Ovary (tissue), 9 donors: ENCODE data around the gene GRID1. TPM values are rescaled to one million over a fixed set of nuclear protein-coding genes. Genes with fewer than 3 reads are reported as not detected.
A peak's percentile ranks its signal among the peaks of the same experiment; 100 is the strongest.

ENCODE experiments used
- DNase-seq, 5 donors: peaks; one replicate each; pipeline ENCODE4 v3.0.0-alpha.2; 2019 to 2020
- H3K27ac ChIP-seq, 2 donors: fragments of 200-600 bp; one replicate each; pipeline versions ENCODE4 v1.5.1 to v1.8.0; 2019 to 2022
- H3K27me3 ChIP-seq: fragments of 200-600 bp; one replicate; pipeline ENCODE4 v1.8.0; 2022
- H3K36me3 ChIP-seq: fragments of 200-600 bp; sonication (generic); one replicate; pipeline ENCODE4 v1.5.1; 2019
- H3K4me1 ChIP-seq: one replicate; pipeline ENCODE4 v1.8.1; 2013; ENCODE audit warnings: mild to moderate bottlenecking, moderate library complexity; ENCODE audit not compliant: insufficient read depth
- H3K4me3 ChIP-seq: fragments of 200-600 bp; sonication (generic); one replicate; pipeline ENCODE4 v1.5.1; 2017
- H3K9me3 ChIP-seq, 2 donors: fragments of 200-600 bp in 1 of 2; sonication (generic) in 1 of 2; one replicate each; pipeline versions ENCODE4 v1.5.1 to v1.8.1; 2013 to 2019; ENCODE audit warnings: mild to moderate bottlenecking in 1 of 2, moderate library complexity in 1 of 2
- EP300 ChIP-seq: sonication (generic); formaldehyde crosslinking; IDR thresholded peaks from one replicate; pipeline ENCODE4 v1.6.1; 2017; ENCODE audit warnings: antibody characterized with exemption
- POLR2A ChIP-seq: fragments of 450-650 bp; IDR thresholded peaks from one replicate; pipeline ENCODE4 v1.6.1; 2017; ENCODE audit warnings: antibody characterized with exemption, mild to moderate bottlenecking, moderate library complexity
- WGBS, 3 donors: extraction: QIAGEN DNeasy Blood & Tissue Kit in 1 of 3; methylation state at CpG; one replicate each; pipeline versions ENCODE4 v1.1.5 to v1.1.7; 2013 to 2017; 5-methylcytosine and 5-hydroxymethylcytosine counted together
- intact Hi-C, 4 donors: fragments of 100-400 bp; cut with DNase I; formaldehyde crosslinking; loops; one replicate each; pipeline versions ENCODE4 v1.11.0 to v1.15.1; 2022 to 2023
- polyA plus RNA-seq, 2 donors: library from polyadenylated mRNA; stranded (reverse); fragments of 200-250 nt in 1 of 2; fragments of 350-450 nt in 1 of 2; fragmentation: Illumina TruSeq in 1 of 2; extraction: RNeasy Lipid Tissue Mini Kit (QIAGEN cat#74804) in 1 of 2; gene quantifications; one replicate each; pipeline ENCODE4 v1.2.3, GENCODE V29; 2013 to 2014
- total RNA-seq, 7 donors: library from RNA; depleted of rRNA in 2 of 7; stranded (reverse); fragments of >200 nt in 2 of 7; fragmentation: NEBNext Ultra II Directional in 3 of 7; extraction: Animal tissue kit (Norgen Biotek cat#: 25700) in 3 of 7; gene quantifications; one replicate each; pipeline versions ENCODE4 v1.1.0 to v1.2.4, GENCODE V29; 2016 to 2023
- TF ChIP-seq, protein P1 (sequence below), 3 donors: fragments of 450-650 bp in 2 of 3; fragments of 200-600 bp in 1 of 3; IDR thresholded peaks; one replicate each; pipeline versions ENCODE4 v1.5.1 to v1.8.0; 2016 to 2022; ENCODE audit warnings: antibody characterized with exemption in 3 of 3, mild to moderate bottlenecking in 1 of 3
- donor health status: DM: no; HTN: no; CAD: no; lungs with moderate emphysema.
- donor health status: DM: no; HTN: no; CAD: no.
- donor health status: Bipolar disorder and iron deficiency.
- donor health status: DM: yes; HTN: yes; CAD: no.
- donor health status: DM: no; HTN: no; CAD: no.
- donor health status: DM: yes; HTN: yes; CAD: no.

The GRID1 gene
- total and polyA plus RNA-seq, 9 donors = 0.57 to 6.2 (median 1.8) TPM

DNA sequence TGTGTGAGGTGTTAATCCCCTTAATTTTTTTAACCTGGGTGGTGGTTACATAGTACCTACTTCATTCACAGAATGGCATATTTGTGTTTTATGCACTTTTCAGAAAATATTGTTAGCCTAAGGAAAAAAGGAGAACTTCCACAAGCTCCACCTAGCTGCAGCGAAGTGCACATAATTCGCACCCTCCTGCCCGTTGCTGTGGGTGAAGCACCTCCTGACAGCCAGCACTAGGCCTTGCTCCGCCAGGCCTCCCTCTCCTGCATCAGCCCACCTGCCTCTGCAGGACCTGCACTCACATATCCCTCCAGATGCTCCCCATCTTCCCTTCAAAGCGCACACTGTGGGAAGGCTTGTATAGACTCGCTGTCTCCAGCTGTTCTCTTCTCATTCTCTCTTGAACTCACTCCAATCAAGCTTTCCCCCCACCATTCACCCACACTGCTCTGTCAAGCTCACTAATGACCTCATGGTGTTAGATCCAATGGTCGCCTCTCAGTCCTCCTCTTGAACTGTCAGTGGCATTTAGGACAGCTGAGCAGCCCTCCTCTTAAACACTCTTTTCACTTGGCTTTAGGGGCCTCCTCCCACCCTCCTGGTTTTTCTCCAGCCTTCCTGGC, 20.7 kb upstream of the GRID1 start:
- no peak overlapping the region for H3K4me3 ChIP-seq
- H3K4me1 ChIP-seq = no peaks in the 10 kb centered on the region
- H3K36me3 ChIP-seq = no peaks in the 10 kb centered on the region
- no peak for TF ChIP-seq EP300
- TF ChIP-seq, protein P1, sequence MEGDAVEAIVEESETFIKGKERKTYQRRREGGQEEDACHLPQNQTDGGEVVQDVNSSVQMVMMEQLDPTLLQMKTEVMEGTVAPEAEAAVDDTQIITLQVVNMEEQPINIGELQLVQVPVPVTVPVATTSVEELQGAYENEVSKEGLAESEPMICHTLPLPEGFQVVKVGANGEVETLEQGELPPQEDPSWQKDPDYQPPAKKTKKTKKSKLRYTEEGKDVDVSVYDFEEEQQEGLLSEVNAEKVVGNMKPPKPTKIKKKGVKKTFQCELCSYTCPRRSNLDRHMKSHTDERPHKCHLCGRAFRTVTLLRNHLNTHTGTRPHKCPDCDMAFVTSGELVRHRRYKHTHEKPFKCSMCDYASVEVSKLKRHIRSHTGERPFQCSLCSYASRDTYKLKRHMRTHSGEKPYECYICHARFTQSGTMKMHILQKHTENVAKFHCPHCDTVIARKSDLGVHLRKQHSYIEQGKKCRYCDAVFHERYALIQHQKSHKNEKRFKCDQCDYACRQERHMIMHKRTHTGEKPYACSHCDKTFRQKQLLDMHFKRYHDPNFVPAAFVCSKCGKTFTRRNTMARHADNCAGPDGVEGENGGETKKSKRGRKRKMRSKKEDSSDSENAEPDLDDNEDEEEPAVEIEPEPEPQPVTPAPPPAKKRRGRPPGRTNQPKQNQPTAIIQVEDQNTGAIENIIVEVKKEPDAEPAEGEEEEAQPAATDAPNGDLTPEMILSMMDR (IDR thresholded peaks at IDR 0.05) = no peak
- TF ChIP-seq POLR2A = no peak
- no peak for DNase-seq
- no peaks in the 10 kb centered on the region for H3K9me3 ChIP-seq
- H3K27me3 ChIP-seq = no peaks in the 10 kb centered on the region
- 55 to 69% (median 66%) methylated on average over 7 of the region's 7 CpGs for WGBS, 3 donors
- intact Hi-C loops = no loop called here
- H3K27ac ChIP-seq = no peak overlapping the region

DNA sequence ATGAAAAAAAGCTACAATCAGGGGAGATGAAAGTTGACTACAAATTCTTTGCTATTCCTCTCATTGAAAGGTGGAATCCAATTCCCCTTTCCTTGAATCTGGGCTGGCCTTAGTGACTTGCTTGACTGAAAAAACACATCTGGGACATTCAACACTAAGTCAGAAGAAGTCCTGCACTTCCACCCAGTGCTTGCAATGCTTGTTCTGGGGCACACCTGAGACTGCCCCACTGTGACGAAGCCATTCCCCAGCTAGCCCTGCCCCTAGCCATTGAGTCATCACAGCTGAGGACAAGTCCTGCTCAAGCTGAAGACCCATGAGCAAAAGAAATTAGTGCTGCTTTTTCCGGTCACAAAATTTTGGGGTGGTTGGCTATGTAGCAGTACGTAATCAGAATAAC, 19.2 kb upstream of the GRID1 start:
- WGBS, 3 donors = 87 to 89% (median 89%) methylated on average over 3 of the region's 3 CpGs
- H3K27me3 ChIP-seq = no peaks in the 10 kb centered on the region

DNA sequence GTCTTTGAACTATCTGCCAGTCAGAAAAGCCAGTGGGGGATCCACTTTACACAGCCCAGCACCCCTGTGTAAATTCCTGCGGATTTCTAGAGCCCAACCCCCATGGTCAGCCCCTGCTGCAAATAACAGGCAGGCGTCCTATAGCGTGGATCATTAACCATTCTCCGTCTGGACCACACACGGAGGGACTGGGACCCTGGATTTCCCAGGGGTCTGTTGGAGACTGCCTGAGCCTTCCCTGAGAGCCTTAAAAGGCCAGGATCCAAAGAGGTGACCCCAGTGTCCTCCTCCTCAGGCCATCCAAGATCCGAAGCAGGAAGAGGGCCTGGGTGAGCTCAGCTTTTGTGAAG, 11.2 kb upstream of the GRID1 start:
- no peak overlapping the region for H3K27ac ChIP-seq
- H3K36me3 ChIP-seq = no peaks in the 10 kb centered on the region
- no peaks in the 10 kb centered on the region for H3K4me1 ChIP-seq
- no peak overlapping the region for H3K4me3 ChIP-seq
- no peaks in the 10 kb centered on the region for H3K27me3 ChIP-seq
- no peak for TF ChIP-seq POLR2A
- TF ChIP-seq, protein P1 (IDR thresholded peaks at IDR 0.05) = no peak
- no peak for TF ChIP-seq EP300
- 19 to 20% (median 20%) methylated on average over 6 of the region's 6 CpGs for WGBS, 3 donors
- intact Hi-C loops = loop anchor here in 2 of 4 donors (5.0 to 10.0 kb wide), 2 partner anchors 1833 to 1835 kb away; no protein-coding TSS in a partner anchor
- H3K9me3 ChIP-seq = no peaks in the 10 kb centered on the region
- DNase-seq = peak in 1 of 5 donors; percentile 10

More for the DNA sequence above, 19.2 kb upstream of the GRID1 start:
- no peak for DNase-seq
- no peak for TF ChIP-seq POLR2A
- TF ChIP-seq, protein P1 (IDR thresholded peaks at IDR 0.05) = no peak
- TF ChIP-seq EP300 = no peak
- H3K36me3 ChIP-seq = no peaks in the 10 kb centered on the region
- H3K27ac ChIP-seq = no peak overlapping the region
- H3K4me1 ChIP-seq = no peaks in the 10 kb centered on the region
- H3K9me3 ChIP-seq = no peaks in the 10 kb centered on the region
- intact Hi-C loops = no loop called here
- H3K4me3 ChIP-seq = no peak overlapping the region

GRCh38 chr10:86376852-86377796, 10.5 kb upstream of the GRID1 start:
- TF ChIP-seq POLR2A = no peak
- TF ChIP-seq, protein P1 (IDR thresholded peaks at IDR 0.05) = peak; percentile 86 to 97 (median 96)
- H3K27ac ChIP-seq = no peak overlapping the region
- peak; percentile 38 to 82 (median 64) for DNase-seq
- no peaks in the 10 kb centered on the region for H3K9me3 ChIP-seq
- 8 to 11% (median 10%) methylated on average over 63 to 68 of the region's 68 CpGs for WGBS, 3 donors
- no peaks in the 10 kb centered on the region for H3K36me3 ChIP-seq
- H3K4me3 ChIP-seq = no peak overlapping the region
- no peaks in the 10 kb centered on the region for H3K27me3 ChIP-seq
- intact Hi-C loops = loop anchor here in 2 of 4 donors (5.0 to 10.0 kb wide), 2 partner anchors 1832 to 1835 kb away; no protein-coding TSS in a partner anchor
- no peaks in the 10 kb centered on the region for H3K4me1 ChIP-seq
